DMS114 treated with DMSO at 0.1 percent for 48 hours (cell line): ENCODE data around the gene FCRLB.
"Not testable (repeated sequence)": the region's sequence is repeated elsewhere in the genome, so short reads cannot be mapped to it uniquely, and the experiment has no call there.

Experiments used
- DNase-seq: peaks from one replicate; lab custom pipeline; 2025; ENCODE audit not compliant: unreplicated experiment; lab: John Stamatoyannopoulos, UW

The FCRLB gene

DNA sequence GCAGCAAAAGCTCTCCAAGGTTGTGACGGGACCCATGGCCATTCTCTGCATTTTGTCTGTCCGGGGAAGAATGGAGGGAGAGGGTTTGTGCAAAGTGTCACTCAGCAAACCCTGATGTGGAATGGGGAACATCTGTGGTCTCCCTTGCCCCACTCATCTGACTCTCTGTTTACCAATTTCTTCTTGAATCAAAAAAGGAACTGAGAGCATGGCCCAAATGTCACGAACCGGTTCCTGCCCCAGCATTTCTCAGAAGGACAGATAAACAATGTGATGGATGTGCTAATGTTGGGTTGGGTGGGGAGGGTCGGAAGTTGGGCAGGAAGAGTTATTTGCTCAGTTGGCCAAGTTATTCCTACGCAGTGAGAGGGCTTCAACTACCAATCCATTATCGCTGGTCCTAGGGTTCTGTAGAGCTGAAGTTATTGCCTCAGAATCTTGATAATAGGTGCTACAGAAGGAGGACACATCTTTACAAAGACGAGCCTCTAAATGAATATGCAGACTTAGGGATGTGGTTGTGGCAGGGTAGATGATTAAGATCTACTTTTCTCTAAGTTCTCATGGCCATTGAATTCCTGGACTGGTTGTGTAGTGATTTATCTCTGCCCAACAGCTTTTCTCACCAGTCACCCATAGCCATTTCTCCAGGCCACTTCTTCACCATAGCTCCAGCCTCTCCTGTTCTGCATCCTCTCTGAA lies 18.7 kb downstream of the FCRLB start:
- DNase-seq, result no peak

- no peak for DNase-seq
These were observed 19.6 kb downstream of the FCRLB start for GRCh38 chr1:161740921-161741320.

- DNase-seq, result no peak
These were observed 21.9 kb downstream of the FCRLB start for GRCh38 chr1:161743231-161743630.

GRCh38 chr1:161747801-161748200 lies 26.5 kb downstream of the FCRLB start:
- no peak for DNase-seq

DNA sequence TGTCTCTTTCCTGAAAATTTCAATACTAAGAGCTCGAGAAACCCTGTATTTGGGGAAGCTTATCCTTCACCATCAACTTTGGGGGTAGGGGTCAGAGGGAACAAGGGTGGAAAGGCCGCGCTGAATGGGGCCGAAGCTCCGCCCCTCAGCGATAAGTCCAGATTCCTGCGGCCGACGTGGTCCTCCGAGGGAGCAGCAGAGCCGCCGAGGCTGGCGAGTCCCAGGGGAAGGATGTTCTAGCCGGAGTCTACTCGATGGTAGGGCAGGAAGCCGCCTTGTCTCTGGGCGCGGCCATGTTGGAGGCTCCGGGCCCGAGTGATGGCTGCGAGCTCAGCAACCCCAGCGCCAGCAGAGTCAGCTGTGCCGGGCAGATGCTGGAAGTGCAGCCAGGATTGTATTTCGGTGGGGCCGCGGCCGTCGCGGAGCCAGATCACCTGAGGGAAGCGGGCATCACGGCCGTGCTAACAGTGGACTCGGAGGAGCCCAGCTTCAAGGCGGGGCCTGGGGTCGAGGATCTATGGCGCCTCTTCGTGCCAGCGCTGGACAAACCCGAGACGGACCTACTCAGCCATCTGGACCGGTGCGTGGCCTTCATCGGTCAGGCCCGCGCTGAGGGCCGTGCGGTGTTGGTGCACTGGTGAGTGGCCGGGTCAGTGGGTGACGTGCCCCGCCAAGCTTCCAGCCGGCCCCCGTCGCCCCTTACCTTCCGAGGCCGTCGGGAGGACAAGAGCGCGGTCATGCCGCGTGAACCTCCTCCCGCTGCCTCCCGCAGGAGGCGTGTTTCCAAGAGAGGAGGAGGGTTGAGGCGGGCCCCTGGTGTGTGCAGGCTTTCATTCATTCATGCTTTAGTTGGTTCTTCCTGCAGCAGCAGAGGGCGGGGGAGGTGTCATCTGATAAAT lies 28.4 kb downstream of the FCRLB start, which contains the start of gene DUSP12:
DUSP12 (plus strand) TSS at position 278 of the 899 bp plus-strand sequence; CDS start at position 294, 16 bp downstream.
- DNase-seq, result peak; percentile 96

- DNase-seq, result peak; percentile 44
These were observed 42.3 kb downstream of the FCRLB start for GRCh38 chr1:161763522-161764098.

GRCh38 chr1:161766102-161766981 lies 45.0 kb downstream of the FCRLB start, which contains the start of gene ATF6:
ATF6 (plus strand) TSS chr1:161766320; CDS start chr1:161766361, 41 bp downstream.
- DNase-seq, result peak; percentile 97

- DNase-seq, result no peak
These were observed 47.1 kb downstream of the FCRLB start for GRCh38 chr1:161768461-161768860.

DNA sequence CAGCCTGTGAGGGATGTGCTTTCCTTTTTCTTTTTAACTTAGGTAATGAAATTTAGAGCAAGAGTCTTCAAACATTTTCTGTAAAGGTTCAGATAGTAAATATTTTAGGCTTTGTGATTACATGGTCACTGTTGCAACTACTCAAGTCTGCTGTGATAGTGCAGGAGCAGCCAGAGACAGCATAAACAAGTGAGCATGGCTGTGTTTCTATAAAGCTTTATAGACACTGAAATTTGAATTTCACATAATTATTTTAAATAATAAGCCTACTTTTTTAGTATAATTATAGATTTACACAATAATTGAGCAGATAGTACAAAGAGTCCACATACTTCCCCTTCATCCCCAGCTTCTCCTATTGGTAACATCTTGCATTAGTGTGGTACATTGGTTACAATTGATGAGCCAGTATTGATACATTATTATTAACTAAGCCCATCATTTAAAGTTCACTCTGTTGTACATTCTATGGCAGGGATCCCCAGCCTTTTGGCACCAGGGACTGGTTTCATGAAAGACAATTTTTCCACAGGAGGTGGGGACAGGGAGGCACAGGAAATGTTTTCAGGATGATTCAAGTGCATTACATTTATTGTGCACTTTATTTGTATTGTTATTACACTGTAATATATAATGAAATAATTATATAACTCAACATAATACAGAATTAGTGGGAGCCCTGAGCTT lies 47.8 kb downstream of the FCRLB start:
- no peak for DNase-seq

- not testable (repeated sequence) for DNase-seq
These were observed 48.3 kb downstream of the FCRLB start for GRCh38 chr1:161769673-161770045.

DNA sequence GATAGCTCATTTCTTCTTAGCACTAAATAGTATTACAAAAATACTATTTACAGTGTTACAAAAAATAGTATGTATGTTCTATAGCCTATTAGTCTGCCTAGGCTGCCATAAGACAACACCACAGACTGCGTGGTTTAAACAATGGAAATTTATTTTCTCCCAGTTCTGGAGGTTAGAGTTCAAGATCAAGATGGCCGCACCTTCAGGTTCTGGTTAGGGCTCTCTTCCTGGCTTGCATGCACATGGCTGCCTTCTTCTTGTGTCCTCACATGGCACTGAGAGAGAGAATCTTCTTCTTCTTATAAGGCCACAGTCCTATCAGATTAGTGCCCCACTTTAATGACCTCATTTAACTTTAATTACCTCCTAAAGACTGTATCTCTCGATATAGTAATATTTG lies 48.9 kb downstream of the FCRLB start:
- no peak for DNase-seq

DNA sequence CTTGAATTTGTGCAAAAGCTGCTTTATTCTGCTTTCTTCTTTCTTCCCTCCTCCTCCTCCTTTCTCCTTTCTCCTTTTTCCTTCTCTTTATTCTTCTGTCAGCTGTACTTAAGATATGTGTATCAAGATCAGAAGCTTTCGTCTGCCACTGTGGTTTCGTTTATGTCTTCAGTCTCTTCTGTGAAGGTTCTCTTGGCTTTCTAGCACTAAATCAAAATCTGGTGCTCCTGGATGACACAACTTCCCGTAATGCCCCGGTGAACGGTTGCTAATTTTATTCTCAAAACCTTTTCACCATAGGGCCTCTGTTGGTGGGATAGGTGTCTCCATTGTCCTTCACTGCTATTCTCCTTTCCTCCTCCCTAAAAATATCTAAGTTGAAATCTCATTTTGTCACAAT lies 49.8 kb downstream of the FCRLB start:
- DNase-seq, result no peak

DNA sequence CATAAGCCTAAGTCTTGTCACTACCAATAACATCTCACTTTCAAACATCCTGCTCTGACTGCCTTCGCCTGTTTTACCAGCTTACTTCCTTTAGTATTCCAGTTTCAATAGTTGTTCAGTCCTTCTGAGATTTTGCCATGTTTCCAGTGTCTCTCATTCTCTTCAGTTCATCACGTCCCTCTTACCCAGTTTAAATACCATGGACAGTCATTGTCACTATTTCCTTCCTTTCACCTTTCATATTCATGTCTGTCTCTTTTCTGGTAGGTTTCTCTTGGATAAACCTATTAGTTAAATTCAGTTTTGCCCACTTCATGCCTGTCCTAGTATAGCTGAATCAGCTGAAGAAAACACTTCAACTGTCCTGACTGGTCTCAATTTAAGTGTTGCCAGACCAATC lies 50.6 kb downstream of the FCRLB start:
- no peak for DNase-seq

DNA sequence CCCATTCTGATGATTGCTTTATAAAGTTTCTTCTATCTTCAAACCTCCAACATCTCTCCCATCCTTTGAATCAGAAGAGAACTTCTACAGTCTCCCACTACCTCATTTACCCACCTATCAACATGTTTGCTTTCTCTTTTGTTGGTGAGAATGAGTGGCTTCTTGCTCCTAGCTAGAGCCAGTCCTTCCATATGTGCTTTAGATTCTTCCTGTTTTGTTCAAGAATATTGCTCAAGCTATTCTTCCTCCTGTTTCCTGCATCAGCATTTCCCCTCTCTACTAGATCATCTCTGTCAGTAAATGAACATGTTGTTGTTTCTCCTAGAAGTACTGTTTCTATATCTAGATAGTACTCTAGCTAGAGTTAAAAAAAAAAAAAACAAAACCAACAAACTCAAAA lies 51.1 kb downstream of the FCRLB start:
- no peak for DNase-seq

- DNase-seq, result no peak
These were observed 52.4 kb downstream of the FCRLB start for GRCh38 chr1:161773791-161774190.

GRCh38 chr1:161777261-161777660 lies 55.9 kb downstream of the FCRLB start:
- no peak for DNase-seq
